Measurements from ENCODE around the gene RPP40. TPM values are rescaled to one million over a fixed set of nuclear protein-coding genes. Genes with fewer than 3 reads are reported as not detected.

The RPP40 gene
- total and polyA plus RNA-seq, 2 of the 8 experiments (the other 6 are each of a cell fraction or from before 2014, with no cell fraction given), result 7.0 to 15.7 TPM

- DNase-seq (ENCODE audit: low read depth in 1 of 2, low spot score in 2 of 2), result peak in 1 of 2 experiments; percentile 71
- Histone ChIP-seq H4K20me1 (replicated peaks in 1 of 2; ENCODE audit: control insufficient read depth in 1 of 2, insufficient read depth in 2 of 2, low read length in 2 of 2) (no peaks in the 10 kb centered on the region), H2BK12ac (ENCODE audit: low read depth, low read length) (peak overlapping the region; percentile 92), H4K5ac (ENCODE audit: insufficient read length, low read depth, low read length) (peak overlapping the region; percentile 39), H3K79me1 (ENCODE audit: low read depth, low read length) (no peaks in the 10 kb centered on the region), H3K4ac (replicated peaks; ENCODE audit: insufficient read length, low read depth, low read length) (peak overlapping the region; percentile 27), H2AFZ (ENCODE audit: low read length) (peak overlapping the region; percentile 85), H3K36me3 (ENCODE audit: control insufficient read depth in 2 of 4, insufficient read depth in 4 of 4, low read length in 3 of 4) (no peaks in the 10 kb centered on the region), H3K27me3 (replicated peaks in 1 of 4; ENCODE audit: control insufficient read depth in 3 of 4, extremely low read depth in 1 of 4, insufficient read depth in 3 of 4, low read length in 3 of 4) (no peaks in the 10 kb centered on the region), H3K9me3 (ENCODE audit: insufficient read depth in 2 of 2, low read depth in 1 of 2, low read length in 1 of 2) (no peaks in the 10 kb centered on the region), H3K23me2 (ENCODE audit: low read depth, low read length) (peaks cover 3% of the 10 kb centered on the region; the same call in 1 of the 2 replicates), H2AK5ac (ENCODE audit: low read depth, low read length) (no peak overlapping the region), H3K56ac (replicated peaks; ENCODE audit: insufficient read length, low read depth, low read length) (peak overlapping the region; percentile 56), H4K91ac (replicated peaks; ENCODE audit: insufficient read length, low read length) (peak overlapping the region; percentile 83), H3K23ac (ENCODE audit: insufficient read length) (no peak overlapping the region), H3K18ac (ENCODE audit: extremely low read depth, low read length) (peak overlapping the region; percentile 68), H3K27ac (ENCODE audit: low read depth, low read length) (peak overlapping the region; percentile 32; the same call in 1 of the 2 replicates), H3K4me2 (ENCODE audit: insufficient read depth in 1 of 2, low read depth in 2 of 2, low read length in 2 of 2) (peak overlapping the region; percentile 77 to 78), H3K79me2 (ENCODE audit: control insufficient read depth in 1 of 2, insufficient read depth in 2 of 2, low read length in 2 of 2) (no peaks in the 10 kb centered on the region), H2BK120ac (replicated peaks; ENCODE audit: low read depth, low read length) (peak overlapping the region; percentile 75), H4K8ac (ENCODE audit: extremely low read depth, insufficient read depth, low read length) (peak overlapping the region; percentile 89; the same call in 1 of the 2 replicates), H2BK15ac (ENCODE audit: low read length) (no peak overlapping the region; the same call in 1 of the 2 replicates), H3K9ac (replicated peaks in 1 of 4; ENCODE audit: extremely low read depth in 1 of 4, low read depth in 3 of 4, low read length in 3 of 4) (peak overlapping the region; percentile 35 to 61 (median 44)), H2BK5ac (ENCODE audit: low read depth, low read length) (peak overlapping the region; percentile 55; the same call in 1 of the 2 replicates), H2BK20ac (ENCODE audit: low read length) (peak overlapping the region; percentile 72; the same call in 1 of the 2 replicates), H3K4me3 (ENCODE audit: extremely low read depth in 1 of 4, insufficient read depth in 2 of 4, low read depth in 3 of 4, low read length in 4 of 4) (peak overlapping the region; percentile 47 to 66 (median 50)), H3K14ac (ENCODE audit: insufficient read length) (no peak overlapping the region), H3K4me1 (replicated peaks in 1 of 4; ENCODE audit: control insufficient read depth in 3 of 4, insufficient read depth in 4 of 4, low read length in 3 of 4) (peaks cover 0 to 4% (median 3%) of the 10 kb centered on the region in 4 experiments; a peak in 5 of 7 replicates)
- 4% methylated on average over 29 of the region's 35 CpGs; no CpG with 5 or more reads in 1 of the 2 experiments for WGBS, 2 experiments (ENCODE audit: extremely low coverage in 1 of 2, insufficient coverage in 1 of 2, insufficient read length in 1 of 2, insufficient replicate concordance in 2 of 2, low coverage in 1 of 2, low lambda C conversion rate in 2 of 2, missing lambda C conversion rate in 1 of 2)
- POLR2A ChIA-PET (ENCODE audit: partially characterized antibody), result interaction anchor here (0.7 to 1.3 kb wide), 5 partner anchors 9 to 65 kb away, joined by 3 to 5 read pairs (median 3); no protein-coding TSS in a partner anchor
- FAIRE-seq, result no peak
- CTCF ChIA-PET (ENCODE audit: partially characterized antibody), result interaction anchor here (1.0 to 1.9 kb wide), 5 partner anchors 22 to 816 kb away, joined by 3 to 5 read pairs (median 3); no protein-coding TSS in a partner anchor
- TF ChIP-seq RAD21 (IDR thresholded peaks at IDR 0.05 in 1 of 2, conservative IDR thresholded peaks at IDR 0.05 in 1 of 2; ENCODE audit: low read depth in 2 of 2, low read length in 2 of 2) (peak; percentile 17 to 20; a peak in 1 of 4 replicates), ASH2L (IDR thresholded peaks at IDR 0.05; ENCODE audit: low read length) (peak; percentile 95), TAF7 (optimal IDR thresholded peaks at IDR 0.05; ENCODE audit: borderline replicate concordance, low read depth, low read length) (no peak), JUND (IDR thresholded peaks at IDR 0.05; ENCODE audit: low read length) (no peak), CTCF (IDR thresholded peaks at IDR 0.05; ENCODE audit: control extremely low read depth in 1 of 3, insufficient read depth in 1 of 3, low read depth in 1 of 3, low read length in 3 of 3) (peak in 2 of 3 experiments; percentile 8 to 12; a peak in 2 of 4 replicates), TAF1 (IDR thresholded peaks at IDR 0.05; ENCODE audit: low read depth, low read length) (peak; percentile 66; the same call in 1 of the 2 replicates), SIN3A (conservative IDR thresholded peaks at IDR 0.05 in 1 of 2, IDR thresholded peaks at IDR 0.05 in 1 of 2; ENCODE audit: low read depth in 1 of 2, low read length in 2 of 2) (no peak)
Observed at GRCh38 chr6:5025911-5026819, 22.3 kb upstream of the RPP40 start.
